ENCODE measurements around the gene INHBB. TPM values are rescaled to one million over a fixed set of nuclear protein-coding genes. Genes with fewer than 3 reads are reported as not detected.

The INHBB gene
- total RNA-seq, 2 donors from 2014 or later, result 2.8 to 19.4 TPM

GRCh38 chr2:120338015-120338414 lies 7.9 kb upstream of the INHBB start:
- no peak for TF ChIP-seq CTCF (IDR thresholded peaks at IDR 0.05)
- ATAC-seq (ENCODE audit: insufficient number of reproducible peaks, low FRiP score, low read depth) (no peak), DNase-seq (ENCODE audit: low spot score) (no peak)
- Histone ChIP-seq H3K4me1 (ENCODE audit: control insufficient read depth in 1 of 2, low read depth in 2 of 2) (peaks cover 0 to 3% of the 10 kb centered on the region in 2 donors), H3K27me3 (replicated peaks; ENCODE audit: insufficient read depth) (peaks cover 4% of the 10 kb centered on the region), H3K4me3 (no peak overlapping the region), H3K36me3 (no peaks in the 10 kb centered on the region), H3K27ac (no peak overlapping the region), H3K9me3 (no peaks in the 10 kb centered on the region)

- no peak overlapping the region for H3K27ac ChIP-seq
- peaks cover 4% of the 10 kb centered on the region for H3K27me3 ChIP-seq (replicated peaks; ENCODE audit: insufficient read depth)
- H3K4me1 ChIP-seq (ENCODE audit: control insufficient read depth in 1 of 2, low read depth in 2 of 2), result peaks cover 19 to 33% of the 10 kb centered on the region in 2 donors
- H3K4me3 ChIP-seq, result no peak overlapping the region
- no peak for ATAC-seq (ENCODE audit: insufficient number of reproducible peaks, low FRiP score, low read depth)
- H3K9me3 ChIP-seq, result no peaks in the 10 kb centered on the region
- no peak for TF ChIP-seq CTCF (IDR thresholded peaks at IDR 0.05)
- DNase-seq (ENCODE audit: low spot score), result no peak
- H3K36me3 ChIP-seq, result no peaks in the 10 kb centered on the region
These were observed 4.0 kb upstream of the INHBB start for GRCh38 chr2:120341977-120342376.

GRCh38 chr2:120342446-120342845 lies 3.5 kb upstream of the INHBB start:
- Histone ChIP-seq H3K36me3 (no peaks in the 10 kb centered on the region), H3K4me3 (no peak overlapping the region), H3K4me1 (ENCODE audit: control insufficient read depth in 1 of 2, low read depth in 2 of 2) (peaks cover 24 to 36% of the 10 kb centered on the region in 2 donors), H3K27ac (peak overlapping the region in 1 of 2 donors; percentile 3), H3K27me3 (replicated peaks; ENCODE audit: insufficient read depth) (peaks cover 4% of the 10 kb centered on the region), H3K9me3 (no peaks in the 10 kb centered on the region)
- no peak for ATAC-seq (ENCODE audit: insufficient number of reproducible peaks, low FRiP score, low read depth)
- no peak for DNase-seq (ENCODE audit: low spot score)
- no peak for TF ChIP-seq CTCF (IDR thresholded peaks at IDR 0.05)

- H3K4me3 ChIP-seq, result peak overlapping the region; percentile 67
- H3K9me3 ChIP-seq, result no peaks in the 10 kb centered on the region
- H3K36me3 ChIP-seq, result no peaks in the 10 kb centered on the region
- H3K27me3 ChIP-seq (replicated peaks; ENCODE audit: insufficient read depth), result peaks cover 4% of the 10 kb centered on the region
- no peak for TF ChIP-seq CTCF (IDR thresholded peaks at IDR 0.05)
- peak overlapping the region in 1 of 2 donors; percentile 3 for H3K27ac ChIP-seq
- DNase-seq (ENCODE audit: low spot score), result no peak
- H3K4me1 ChIP-seq (ENCODE audit: control insufficient read depth in 1 of 2, low read depth in 2 of 2), result peaks cover 27 to 41% of the 10 kb centered on the region in 2 donors
- no peak for ATAC-seq (ENCODE audit: insufficient number of reproducible peaks, low FRiP score, low read depth)
These were observed 2.9 kb upstream of the INHBB start for GRCh38 chr2:120343100-120343432.

GRCh38 chr2:120343433-120344105 lies 2.4 kb upstream of the INHBB start:
- DNase-seq (ENCODE audit: low spot score) (peak; percentile 45), ATAC-seq (ENCODE audit: insufficient number of reproducible peaks, low FRiP score, low read depth) (peak; percentile 50)
- Histone ChIP-seq H3K27ac (no peak overlapping the region), H3K27me3 (replicated peaks; ENCODE audit: insufficient read depth) (no peaks in the 10 kb centered on the region), H3K4me3 (peak overlapping the region; percentile 67), H3K9me3 (no peaks in the 10 kb centered on the region), H3K4me1 (ENCODE audit: control insufficient read depth in 1 of 2, low read depth in 2 of 2) (peaks cover 27 to 41% of the 10 kb centered on the region in 2 donors), H3K36me3 (no peaks in the 10 kb centered on the region)
- TF ChIP-seq CTCF (IDR thresholded peaks at IDR 0.05), result peak; percentile 83

All from thoracic aorta (tissue), 2 donors.